NCI-H82 treated with DMSO at 0.1 percent for 48 hours (cell line): ENCODE data around the gene CMTM5.
"Not testable (repeated sequence)": the region's sequence is repeated elsewhere in the genome, so short reads cannot be mapped to it uniquely, and the experiment has no call there.

ENCODE experiments used
- DNase-seq: peaks from one replicate; lab custom pipeline; 2025; ENCODE audit not compliant: unreplicated experiment; lab: John Stamatoyannopoulos, UW

CMTM5 gene

DNA sequence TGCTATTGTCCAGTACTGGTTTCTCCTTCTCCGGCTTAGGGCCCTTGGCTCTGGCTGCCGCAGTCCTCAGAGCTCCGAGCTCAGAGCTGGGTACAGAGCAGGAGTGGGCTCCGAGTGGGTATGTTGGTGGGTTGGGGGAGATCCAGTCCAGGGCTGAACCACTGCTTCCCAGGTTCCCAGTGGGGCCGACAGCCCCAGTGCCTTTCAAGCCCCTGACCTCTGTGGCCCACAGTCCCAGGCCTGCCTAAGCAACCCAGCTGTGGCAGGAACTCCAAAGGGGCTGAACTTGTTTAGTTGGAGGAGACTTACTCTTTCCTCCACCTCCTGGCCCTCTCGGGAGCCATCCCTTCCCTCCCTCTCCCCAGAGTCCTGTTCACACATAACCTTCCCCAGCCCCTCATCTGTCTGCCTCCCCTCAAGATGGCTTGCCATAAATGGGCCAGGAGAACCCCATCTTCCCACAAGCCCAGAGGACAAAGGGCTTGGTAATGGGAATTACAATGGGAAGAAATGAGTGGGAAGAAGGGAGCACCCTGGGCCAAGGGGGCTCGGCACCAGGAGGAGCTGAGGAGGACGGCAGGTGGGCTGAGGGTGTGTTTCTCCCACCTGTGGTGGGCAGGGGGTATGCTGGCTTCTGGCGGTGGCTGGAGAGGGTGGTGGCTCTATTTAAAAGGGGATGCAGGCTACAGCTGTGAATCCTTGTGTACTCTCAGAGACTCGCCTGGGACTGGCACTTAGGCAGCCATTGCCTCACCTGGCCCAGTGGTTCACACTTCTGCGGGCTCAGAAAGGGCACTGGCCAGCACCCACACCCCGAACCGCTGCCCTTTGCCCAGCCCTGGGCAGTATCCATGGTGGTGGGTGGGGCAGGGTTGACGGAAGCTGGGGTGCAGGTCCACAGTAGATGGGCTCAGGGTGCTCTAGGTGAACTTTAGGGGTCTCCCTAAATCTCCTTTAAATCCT, 35.0 kb downstream of the CMTM5 start:
- no peak for DNase-seq

DNA sequence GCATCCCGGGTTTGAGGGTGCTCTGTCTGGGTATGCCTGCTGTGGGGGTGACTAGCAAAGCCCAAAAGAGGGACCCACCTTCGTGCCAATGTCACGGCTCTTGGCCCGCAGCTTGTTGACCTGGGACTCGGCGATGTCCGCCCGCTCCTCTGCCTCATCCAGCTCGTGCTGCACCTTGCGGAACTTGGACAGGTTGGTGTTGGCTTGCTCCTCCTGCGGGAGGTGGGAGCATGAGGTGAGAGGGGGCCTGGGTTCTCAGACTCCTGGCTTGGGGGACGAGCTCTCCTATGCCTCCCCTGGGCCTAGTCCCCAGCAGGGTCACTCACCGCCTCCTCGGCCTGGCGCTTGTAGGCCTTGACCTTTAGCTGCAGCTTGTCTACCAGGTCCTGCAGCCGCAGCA, 36.8 kb downstream of the CMTM5 start:
- DNase-seq = no peak

DNA sequence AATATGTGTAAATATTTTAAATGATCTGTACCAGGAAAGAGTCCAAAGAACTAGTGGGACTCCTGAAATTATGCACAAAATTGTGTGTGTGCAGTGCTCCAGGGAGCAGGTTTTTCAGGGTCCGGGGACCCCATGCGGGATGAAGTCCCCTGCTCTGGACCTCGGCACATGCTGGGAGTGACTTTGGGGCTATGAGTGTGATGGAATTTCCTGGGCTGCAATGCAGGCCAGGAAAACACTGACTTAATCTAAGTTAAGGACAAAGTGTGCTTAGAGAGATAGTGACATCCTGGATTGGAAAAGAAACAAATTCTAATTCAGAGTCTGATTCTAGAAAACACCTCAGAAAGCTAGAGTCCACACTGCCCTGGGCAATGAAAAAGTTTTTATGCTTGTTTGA, 37.4 kb downstream of the CMTM5 start:
- no peak for DNase-seq

DNA sequence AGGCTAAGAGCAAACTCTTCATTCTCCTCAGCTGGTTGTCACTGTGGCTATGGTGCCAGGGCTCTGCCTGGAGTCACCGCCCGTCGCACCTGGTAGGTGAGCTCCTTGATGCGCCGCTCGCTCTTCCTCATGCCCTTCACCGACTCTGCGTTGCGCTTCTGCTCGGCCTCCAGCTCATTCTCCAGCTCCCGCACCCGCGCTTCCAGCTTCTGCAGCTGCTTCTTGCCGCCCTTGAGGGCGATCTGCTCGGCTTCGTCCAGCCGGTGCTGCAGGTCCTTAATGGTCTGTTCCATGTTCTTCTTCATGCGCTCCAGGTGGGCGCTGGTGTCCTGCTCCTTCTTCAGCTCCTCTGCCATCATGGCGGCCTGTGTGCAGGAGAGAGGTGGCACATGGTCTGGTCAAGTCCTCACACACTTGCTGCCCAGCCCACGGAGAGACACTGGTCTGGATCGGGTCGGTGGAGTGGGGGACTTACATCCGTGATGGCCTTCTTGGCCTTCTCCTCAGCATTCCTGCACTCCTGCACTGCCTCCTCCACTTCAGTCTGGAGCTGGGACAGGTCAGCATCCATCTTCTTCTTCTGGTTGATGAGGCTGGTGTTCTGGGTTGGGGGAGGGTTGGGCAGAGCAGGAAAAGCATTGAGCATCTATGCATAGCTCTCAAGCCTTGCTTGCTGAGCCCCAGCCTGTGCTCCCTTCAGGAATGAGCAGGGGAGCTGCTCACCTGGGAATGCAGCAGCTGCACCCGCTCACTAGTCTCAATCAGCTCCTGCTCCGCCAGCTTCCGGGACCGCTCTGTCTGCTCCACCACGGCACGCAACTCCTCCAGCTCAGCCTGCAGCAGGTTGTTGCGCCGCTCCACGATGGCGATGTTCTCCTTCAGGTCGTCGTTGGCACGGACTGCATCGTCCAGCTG, 38.3 kb downstream of the CMTM5 start:
- DNase-seq = no peak

DNA sequence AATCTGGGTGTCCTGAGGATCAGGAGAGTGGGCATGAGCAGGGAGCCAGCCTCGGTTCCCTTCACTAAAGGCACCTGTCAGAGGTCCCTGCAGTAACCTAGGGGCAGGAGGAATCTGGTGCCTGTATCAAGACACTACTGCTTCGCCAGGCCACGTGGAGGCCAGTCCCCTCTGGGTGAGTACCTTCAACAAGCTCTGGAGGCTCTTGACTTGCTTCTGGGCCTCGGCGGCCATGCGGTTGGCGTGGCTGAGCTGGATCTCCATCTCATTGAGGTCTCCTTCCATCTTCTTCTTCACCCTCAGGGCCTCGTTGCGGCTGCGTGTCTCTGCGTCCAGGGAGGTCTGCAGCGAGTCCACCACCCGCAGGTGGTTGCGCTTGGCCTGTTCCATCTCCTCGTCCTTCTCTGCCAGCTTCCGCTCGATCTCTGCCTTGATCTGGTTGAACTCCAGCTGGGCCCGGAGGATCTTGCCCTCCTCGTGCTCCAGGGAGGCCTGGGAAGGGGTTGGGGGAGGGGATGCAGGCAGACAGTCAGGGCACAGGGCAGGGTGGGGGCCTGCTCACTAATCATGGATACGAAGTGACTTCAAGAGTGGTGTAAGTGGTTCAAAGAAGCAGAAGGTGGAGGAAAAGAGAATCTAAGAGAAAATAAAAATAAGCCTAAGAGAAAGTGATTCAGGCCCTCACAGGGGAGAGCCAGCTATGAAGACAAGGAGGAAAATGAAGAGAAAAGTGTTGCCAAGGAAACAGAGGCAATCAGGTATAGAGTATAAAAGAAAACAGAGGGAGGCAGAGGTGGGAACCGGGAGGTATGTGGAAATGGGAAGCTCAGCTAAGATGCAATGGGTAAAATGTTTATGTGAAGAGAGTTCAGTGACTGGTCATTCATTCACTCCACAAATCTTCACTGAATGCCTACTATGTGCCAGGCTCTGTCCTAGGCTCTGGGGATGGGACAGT, 39.3 kb downstream of the CMTM5 start:
- no peak for DNase-seq

DNA sequence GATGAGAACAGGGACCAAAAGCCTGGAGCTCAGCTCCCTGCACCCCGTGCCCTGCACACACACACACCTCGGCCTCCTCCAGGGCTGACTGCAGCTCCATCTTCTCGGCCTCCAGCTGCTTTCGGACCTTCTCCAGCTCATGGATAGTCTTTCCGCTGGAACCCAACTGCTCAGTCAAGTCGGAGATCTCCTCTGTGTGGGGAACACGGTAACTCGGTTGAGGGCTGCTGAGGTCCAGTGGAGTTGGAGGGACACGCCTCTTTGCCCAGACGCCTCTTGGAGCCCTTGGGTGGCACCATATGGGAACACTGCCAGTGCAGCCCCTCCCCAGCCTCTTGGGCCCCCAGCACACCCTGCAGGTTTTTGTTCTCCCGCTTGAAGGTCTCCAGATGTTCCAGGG, 40.0 kb downstream of the CMTM5 start:
- DNase-seq = no peak

DNA sequence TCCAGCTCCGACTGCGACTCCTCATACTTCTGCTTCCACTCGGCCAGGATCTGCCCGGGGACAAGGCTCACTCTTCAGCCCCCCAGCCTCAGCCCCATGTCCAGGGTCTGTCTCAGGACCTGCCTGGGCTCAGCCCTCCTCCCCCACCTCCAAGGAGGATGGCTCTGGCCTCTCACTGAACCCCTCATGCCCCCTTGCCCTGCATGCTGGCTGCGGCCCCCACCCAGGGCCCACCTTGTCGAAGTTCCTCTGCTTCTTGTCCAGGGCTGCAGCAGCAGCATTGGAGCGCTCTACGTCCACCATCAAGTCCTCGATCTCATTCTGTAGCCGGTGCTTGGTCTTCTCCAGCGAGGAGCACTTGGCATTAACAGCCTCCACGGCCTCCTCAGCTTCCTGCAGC, 40.4 kb downstream of the CMTM5 start:
- DNase-seq = not testable (repeated sequence)

DNA sequence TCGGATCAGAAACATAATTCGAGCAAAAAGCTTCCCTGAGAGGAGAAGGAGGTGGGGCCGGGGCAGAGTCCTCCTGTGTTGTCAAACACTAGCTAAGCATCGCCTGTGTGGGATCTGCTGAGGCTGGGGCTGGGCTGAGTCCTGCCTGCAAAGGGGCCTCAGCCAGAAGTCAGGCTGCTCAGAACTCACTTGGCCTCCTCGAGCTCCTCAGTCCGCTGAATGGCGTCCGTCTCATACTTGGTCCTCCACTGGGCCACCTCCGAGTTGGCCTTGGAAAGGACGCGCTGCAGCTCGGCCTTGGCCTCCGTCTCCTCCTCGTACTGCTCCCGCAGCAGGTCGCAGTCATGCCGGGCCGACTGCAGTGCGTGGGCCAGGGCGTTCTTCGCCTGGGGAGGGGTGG, 41.2 kb downstream of the CMTM5 start:
- no peak for DNase-seq

DNA sequence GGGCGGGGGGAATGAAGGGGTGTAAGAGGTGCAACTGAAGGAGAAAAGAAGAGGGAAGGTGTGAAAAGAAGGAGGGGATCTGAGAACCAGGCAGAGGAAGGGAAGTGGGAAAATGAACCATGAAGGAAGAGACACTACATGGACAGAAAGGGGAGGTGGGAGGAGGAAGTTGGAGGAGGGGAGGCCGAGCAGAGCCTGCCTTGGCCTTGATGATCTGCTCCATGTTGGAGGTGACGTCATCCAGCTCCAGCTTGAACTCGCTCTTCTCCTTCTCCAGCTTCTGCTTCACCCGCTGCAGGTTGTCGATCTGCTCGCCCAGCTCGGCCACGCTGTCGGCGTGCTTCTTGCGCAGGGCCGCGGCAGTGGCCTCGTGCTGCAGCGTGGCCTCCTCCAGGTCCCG, 42.8 kb downstream of the CMTM5 start:
- DNase-seq = not testable (repeated sequence)

DNA sequence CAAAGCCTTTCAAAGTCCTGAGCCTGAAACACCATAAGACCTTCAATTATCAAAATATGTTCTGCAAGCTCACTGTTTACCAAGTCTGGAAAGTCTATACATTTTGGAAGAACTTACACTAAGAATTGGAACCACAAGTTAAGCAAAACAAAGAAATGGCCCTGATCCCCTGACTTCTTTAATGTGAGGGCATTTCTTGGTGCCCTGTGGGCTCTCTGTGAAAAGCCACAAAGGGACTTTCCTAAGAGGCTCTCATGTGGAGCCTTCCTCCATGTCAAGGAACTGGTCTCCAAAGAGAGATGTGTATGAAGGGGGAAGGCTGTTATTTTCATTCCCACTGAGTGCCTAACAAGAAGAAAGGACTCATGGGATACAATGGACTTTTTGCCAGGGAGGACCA, 44.7 kb downstream of the CMTM5 start:
- DNase-seq = no peak

DNA sequence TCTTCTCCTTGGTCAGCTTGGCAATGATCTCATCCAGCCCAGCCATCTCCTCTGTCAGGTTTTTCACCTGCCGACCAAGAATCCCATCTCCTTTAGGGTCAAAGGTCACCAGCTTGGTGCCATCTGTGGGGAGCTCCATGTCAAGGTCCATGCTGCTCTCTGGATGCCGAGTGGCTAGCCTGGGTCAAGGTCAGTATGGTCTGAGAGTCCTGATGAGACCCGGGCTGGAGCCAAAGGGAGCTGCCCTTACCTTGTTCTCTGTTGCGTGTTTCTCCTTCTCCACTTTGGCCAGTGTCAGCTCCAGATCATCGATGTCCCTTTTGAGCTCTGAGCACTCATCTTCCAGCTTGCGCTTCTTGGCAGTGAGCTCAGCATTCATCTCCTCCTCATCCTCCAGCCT, 46.8 kb downstream of the CMTM5 start:
- DNase-seq = no peak

DNA sequence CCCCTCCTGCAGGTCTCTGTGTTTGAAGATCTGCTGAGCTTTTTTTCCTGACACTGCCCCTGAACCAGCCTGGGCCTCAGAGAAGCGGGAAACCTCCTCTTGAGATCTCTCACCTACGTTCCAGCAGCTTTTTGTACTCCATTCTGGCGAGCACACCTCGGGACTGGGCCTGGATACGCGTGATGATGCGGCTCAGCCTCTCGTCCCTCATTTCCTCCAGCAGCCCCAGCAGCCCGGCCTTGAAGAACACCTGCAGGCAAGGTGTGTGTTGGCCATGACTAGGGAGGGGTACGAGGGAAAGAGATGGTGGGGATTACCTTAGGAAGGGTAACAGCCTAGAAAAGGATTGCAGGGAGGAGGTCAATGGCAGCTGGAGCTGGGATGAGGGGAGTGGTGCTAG, 48.3 kb downstream of the CMTM5 start:
- DNase-seq = no peak

DNA sequence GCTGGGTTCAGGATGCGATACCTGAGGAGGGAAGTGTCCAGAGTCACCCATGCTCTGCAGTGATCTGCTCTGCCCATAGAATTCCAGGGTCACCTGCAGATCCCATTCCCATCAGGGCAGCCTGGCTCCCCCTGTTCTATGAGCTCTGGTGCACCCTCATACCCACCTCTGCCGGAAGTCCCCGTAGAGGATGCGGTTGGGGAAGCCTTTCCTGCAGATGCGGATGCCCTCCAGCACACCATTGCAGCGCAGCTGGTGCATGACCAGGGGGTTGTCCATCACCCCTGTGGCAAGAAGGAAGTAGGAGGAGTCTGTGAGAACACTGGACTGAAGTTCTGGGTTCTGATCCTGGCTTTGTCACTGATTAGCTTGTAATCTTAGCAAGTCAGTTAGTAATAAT, 49.0 kb downstream of the CMTM5 start:
- DNase-seq = not testable (repeated sequence)

DNA sequence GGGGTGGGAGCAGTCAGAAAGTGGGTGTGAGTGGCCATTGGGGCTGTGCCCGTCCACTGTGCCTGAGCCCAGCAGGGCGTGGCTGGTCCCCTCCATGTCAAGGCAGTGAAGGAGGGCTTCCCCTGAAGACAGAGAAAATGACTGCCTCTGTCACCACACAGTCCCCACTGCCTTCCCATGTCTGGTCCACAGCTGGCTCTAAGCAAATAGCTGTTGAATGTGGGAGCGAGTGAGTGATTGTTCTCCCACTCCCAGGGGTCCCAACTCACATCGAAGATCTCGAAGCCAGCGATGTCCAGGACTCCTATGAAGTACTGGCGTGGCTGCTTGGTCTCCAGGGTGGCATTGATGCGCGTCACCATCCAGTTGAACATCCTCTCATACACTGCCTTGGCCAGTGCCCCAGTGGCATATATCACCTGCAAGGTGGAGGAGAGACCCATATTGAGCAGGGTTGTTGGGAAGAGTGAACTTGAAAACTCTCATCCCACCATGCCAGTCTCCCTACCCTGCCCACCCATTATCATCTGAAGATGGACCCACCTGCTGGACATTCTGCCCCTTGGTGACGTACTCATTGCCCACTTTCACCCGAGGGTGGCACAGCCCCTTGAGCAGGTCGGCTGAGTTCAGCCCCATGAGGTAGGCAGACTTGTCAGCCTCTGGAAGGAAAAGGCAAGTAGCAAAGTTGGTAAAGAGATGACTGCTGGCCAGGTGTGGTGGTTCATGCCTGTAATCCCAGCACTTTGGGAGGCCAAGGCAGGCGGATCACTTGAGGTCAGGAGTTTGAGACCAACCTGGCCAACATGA, 52.0 kb downstream of the CMTM5 start:
- no peak for DNase-seq
